Activated T-helper 1 cell treated with Interleukin-2 at 50 U/mL for 16 hours (primary cell): ENCODE measurements around the gene DBNDD2.

Experiments
- DNase-seq: peaks from one replicate; pipeline ENCODE4 v3.0.0-alpha.2; 2020; ENCODE audit warnings: low read depth

Gene DBNDD2

DNA sequence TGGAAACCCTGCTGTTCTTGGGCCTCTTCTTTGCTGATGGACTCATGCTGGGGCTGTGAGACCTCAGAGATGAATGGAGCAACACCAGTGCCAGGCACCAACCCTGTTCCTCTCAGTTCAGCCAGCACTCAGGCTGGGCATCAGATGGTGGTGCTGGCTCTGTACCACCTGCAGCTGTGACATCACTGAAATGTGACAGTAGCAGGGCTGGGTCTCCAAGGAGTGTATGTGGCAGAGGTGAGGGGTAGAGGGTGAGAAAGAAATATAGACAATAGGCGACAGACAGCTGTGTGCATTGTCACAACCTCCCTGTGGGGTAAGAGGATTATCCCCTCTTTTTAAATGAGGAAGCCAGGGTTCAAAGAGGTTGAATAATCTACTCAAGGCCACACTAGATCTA, 29.9 kb upstream of the DBNDD2 start, which contains the start of gene TP53TG5:
Gene TP53TG5, minus strand, starts transcription at position 135 of the 400 bp plus-strand sequence. Its CDS starts 89 bp downstream, at position 46.
- DNase-seq: no peak

DNA sequence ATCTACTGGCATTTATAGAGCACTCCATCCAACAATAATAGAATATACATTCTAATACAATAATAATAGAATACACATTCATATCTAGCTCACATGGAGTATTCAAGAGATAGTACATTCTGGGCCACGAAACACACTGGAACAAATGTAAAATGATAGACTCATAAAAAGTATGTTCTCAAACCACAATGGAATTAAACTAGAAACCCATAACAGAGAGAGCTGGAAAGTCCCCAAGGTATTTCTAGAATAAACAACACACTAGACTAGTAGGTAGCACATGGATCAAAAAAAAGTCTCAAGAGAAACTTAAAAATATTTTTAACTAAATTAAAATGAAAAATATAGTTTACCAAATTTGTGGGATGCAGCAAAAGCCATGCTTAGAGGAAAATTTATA, 20.8 kb upstream of the DBNDD2 start:
- DNase-seq: no peak

DNA sequence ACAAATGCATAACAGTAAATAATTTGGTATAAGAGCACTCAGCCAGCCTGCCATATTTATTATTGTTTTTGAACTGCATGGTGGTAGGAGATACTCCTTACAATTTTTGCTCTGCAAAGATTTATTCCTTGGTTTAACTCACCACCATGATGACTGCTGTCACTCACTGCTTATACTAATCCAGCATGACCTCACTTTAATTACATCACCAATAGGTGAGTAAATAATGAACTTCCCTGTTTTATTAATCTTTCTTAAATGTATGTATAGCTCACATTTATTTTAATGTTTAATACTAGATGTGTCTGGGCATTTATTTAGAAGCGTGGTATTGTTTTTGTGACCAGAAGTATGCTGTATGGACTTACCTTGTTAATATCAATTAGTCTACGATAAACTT, 17.2 kb upstream of the DBNDD2 start:
- no peak for DNase-seq

DNA sequence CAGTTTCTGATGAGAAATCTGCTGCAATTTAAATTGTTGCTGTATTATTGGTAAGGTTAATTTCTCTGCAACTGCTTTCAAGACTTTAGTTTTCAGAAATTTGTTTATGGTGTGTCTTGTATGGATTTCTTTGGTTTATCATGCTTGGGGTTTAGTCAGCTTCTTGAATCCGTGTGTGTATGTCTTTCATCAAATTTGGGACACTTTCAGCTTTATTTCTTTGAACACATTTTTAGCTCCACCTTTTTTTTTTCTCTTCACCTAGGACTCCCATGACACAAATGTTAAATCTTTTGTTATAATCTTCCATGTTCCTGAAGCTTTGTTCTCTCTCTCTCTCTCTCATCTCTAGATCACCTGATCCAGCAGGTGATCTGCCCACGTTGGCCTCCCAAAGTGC, 16.5 kb upstream of the DBNDD2 start:
- DNase-seq: no peak

DNA sequence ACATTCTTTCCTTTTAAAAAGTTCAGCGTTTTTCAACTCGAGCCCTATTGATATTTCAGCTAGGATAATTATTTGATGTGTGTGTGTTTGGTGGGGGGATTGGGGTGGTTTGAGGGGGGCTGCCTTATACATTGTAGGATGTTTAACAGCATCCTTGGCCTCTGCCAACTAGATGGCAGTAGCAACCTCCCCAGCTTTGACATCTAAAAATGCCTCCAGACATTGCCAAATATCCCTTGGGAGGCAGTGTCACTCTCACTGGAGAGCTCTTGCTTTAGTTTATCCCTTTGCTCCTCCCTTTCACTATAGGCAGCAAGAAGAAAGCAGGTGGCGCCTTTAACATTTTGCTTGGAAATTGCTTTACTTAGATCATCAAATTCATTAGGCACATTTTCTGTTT, 15.4 kb upstream of the DBNDD2 start:
- DNase-seq: no peak

DNA sequence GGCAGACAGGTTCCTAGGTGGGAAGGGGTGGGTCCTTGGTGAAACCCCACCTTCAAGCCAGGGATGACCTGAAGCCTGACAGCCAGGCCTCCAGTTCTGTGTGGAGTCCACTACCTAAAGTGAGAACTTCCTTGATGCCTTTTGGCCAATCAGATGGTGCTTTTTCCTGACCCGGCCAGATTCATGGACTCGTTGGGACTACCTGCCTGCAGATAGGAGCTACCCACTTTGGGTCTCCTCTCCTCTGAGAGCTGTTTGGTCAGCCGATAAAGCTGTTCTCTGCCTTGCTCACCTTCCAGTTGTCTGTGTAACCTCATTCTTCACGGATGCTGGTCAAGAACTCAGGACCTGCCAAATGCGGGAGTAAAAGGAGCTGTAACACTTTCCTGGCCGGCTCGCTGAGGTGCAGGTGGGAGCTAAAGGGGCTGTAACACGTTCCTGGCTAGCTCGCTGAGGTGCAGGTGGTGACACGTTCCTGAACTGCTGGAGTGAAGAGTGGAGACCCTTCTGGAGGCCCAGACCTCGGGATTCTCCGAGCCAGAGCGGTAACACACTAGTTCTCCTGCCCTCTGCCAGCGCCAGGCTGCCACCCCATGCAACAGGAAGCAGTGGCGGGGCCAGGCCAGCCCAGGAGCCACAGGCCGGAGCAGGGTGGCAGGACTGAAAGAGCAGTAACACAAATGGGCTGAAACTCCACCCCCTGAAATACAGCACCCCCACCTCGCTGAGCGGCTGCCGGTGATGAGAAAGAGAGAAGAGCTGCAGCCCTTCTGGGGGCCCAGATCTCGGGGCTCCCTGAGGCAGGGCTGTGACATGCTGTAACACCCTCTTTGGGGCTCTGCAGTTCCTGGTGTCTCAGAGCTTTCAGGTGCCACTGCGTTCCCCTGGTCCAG, 13.6 kb upstream of the DBNDD2 start:
- DNase-seq: no peak

DNA sequence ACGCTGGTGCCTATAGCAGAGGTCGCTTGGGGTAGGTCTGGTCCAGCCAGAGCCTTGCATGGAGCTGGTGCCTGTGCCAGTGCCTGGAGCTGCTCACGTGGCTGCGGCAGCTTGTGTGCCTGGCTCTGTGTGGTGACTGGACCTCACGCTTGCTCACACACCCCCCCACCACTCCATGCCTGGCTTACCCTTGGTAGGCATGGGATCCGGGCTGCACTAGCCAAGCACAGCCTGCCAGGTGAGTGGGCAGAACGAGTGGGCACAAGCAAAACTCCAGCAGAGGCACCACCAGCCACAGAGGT, 13.0 kb upstream of the DBNDD2 start:
- no peak for DNase-seq

DNA sequence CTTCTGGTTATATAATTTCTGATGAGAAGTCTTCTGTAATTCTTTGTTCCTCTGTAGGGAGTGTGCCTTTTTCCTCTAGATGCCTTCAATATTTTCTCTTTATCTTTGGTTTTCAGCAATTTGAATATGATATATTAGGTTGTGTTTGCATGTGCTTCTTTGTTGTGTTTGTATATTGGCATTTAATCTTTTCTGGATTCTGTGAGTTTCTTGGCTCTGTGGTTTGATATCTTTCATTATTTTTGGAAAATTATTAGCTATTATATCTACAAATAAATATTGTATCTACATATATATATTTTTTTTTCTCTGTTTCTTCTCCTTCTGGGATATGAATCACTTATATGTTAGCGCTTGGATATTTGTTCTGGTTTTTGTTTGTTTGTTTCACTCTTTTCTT, 9.1 kb upstream of the DBNDD2 start:
- DNase-seq: no peak

DNA sequence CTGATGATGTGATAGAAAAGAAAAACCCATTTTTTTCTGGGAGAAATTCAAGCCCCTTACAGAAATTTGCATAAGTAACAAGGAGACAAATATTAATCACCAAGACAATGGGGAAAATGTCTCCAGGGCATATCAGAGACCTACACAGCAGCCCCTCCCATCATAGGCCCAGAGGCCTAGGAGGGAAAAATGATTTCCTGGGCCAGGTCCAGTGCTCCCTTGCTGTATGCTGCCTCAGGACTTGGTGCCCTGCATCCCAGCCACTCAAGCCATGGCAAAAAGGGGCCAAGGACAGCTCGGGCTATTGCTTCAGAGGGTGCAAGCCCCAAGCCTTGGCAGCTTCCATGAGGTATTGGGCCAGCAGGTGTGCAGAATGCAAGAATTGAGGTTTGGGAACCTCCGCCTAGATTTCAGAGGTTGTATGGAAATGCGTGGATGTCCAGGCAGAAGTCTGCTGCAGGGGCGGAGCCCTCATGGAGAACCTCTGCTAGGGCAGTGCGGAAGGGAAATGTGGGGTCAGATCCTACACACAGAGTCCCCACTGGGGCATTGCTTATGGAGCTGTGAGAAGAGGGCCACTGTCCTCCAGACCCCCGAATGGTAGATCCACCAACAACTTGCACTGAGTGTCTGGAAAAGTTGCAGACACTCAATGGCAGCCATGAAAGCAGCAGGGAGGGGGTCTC, 7.6 kb upstream of the DBNDD2 start:
- DNase-seq: no peak

DNA sequence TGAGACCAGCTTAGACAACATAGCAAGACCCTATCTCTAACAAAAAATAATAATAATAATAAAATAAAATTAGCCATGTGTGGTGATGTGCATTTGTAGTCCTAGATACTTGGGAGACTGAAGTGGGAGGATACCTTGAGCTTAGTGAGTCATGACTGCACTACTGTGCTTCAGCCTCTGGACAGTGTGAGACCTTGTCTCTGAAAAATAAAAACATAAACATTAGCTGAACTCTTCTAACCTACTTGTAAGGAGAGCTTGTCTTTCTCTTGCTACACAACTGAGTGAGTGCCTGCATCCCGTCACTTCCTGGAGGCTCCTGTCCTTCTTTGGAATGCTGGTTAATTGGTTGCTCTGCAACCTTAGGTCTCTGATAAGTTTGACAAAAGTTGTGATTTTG, 5.1 kb upstream of the DBNDD2 start:
- DNase-seq: no peak

DNA sequence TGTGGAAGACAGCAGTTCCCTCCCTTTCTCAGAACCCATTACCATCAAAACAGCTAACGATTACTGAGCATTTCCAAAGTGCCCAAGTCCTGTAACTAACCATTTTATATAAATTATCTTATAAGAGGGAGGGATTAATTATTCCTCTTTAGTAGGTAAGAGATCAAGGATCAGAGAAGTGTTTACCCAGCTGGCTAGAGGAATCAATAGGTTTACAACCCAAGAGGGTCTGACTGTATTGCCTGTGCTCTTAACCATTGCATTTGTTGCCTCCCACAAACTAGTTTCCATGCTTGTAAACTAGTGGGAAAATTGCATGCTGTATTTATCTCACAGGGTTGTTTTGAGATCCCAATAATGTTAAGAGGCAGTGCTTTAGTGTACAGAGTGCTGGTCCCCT, 3.7 kb upstream of the DBNDD2 start:
- no peak for DNase-seq

DNA sequence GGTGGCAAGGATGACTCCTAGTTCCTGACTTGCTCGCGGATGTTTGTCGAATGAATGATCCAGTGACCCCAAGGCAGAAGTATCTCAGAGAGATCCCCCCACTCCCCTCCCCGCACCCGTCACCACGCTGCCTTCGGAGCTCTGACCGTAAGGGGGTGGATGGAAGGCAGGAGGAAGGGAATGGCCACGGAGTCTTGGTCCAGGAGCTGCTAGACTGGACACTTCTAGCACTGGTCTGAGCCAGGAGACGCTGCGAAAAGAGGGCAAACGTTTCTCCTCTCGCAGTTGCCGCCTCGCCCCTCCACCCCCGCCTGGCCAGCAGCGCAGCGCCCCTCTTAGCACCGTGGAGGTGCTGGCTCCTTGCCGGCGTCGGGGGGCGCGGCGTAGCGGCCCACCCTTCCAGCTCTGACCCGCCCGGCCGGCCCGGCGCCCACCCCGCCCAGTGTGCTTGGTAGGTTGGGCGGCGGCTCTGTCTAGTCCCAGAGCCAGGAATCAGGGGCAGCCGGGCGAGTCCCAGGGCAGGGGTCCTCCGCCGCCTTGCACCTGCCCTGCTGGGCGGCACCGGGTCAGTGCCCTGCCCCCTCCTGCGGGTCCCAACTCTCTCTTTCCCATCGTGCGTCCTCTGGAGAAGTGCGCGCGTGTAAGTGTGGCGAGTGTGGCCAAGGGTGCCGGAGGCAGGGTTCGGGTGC, 2.4 kb upstream of the DBNDD2 start:
- DNase-seq: no peak

DNA sequence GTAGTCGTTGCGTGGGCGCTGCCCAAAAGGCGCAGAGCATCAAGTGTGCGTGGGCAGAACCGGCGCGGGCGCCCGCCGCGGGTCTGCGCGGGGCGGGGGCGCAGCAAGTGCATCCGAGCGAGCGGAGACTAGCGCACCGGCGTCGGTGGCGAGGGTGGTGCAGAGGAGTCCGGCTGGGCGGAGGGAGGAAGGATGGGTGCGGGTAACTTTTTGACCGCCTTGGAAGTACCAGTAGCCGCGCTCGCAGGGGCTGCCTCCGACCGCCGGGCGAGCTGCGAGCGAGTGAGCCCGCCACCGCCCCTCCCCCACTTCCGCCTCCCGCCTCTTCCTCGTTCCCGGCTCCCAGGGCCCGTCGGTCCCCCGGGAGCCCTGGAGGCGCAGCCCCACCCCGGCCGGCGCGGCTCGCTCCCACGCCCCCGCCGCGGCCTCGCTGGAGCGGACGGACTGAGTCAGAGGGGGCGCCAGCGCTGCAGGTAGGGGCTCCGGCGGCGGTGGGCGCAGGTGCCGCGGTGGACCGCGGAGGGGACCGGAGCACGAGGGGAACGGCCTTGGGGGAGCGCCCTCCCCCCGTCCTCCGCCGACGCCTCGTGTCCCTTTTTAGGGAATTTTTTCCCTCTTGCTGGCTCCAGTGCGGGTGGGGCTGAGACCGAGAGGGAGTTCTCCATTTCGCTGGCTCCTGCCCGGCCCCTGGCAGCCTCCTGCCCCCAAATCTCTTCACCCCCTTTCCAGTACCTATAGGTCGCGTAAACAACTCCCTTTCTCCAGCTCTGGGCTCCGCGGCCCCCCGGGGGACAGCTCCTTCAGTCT, 1.6 kb upstream of the DBNDD2 start:
- peak; percentile 36 for DNase-seq

DNA sequence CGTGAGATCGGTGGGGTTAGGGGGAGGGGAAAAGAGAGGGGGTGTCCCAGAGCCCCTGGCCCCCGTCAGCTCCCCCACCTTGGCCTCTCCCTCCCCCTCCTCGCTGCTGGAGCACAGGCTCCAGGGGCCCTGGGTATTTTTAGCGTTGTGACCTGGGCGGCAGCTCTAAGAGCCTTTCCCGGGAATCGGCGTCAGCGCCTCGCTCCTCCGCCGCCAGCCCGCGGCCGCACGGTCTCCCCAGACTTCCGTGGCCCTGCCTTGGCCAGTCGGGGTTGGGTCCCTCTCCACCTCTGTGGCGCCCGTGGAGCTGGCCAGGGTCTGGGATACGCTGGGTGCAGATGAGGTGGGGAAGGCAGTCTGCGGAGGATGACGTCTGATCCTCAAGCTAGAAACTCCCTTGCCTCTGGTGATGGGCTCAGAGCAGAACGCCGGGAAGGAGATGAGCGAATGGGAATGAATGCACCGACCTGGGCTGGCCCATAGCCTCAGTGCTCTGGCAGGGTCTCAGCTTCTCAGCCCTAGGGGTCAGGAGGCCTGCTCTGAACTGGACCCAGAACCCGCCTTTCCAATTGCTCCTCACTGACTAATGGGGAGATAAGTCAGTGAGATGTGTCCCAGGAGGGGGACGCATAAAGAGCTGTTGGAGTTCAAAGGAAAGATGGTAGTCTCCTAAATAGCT, 883 bp upstream of the DBNDD2 start:
- no peak for DNase-seq

DNA sequence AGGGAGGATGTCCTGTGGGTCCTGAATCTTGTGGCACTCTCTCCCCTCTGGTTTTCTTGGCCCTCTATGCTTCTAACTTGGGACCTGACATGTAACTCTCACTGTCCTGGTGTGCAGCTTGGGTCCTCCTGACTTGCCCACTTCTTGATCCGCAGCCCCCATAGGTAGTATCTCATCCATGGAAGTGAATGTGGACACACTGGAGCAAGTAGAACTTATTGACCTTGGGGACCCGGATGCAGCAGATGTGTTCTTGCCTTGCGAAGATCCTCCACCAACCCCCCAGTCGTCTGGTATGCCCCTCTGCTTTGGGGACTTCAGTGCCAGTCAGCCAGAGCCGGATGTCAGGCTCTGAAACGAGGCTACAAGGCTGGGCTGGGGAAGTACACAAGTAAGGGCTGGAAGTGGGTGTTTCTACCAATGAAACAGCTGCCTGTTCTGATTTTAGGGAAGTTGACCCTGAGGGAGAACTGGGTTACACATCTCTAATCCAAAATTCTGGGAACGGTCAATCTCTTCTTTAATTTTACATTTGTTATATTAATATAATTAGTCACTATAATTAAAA, 641 bp downstream of the DBNDD2 start:
- no peak for DNase-seq

DNA sequence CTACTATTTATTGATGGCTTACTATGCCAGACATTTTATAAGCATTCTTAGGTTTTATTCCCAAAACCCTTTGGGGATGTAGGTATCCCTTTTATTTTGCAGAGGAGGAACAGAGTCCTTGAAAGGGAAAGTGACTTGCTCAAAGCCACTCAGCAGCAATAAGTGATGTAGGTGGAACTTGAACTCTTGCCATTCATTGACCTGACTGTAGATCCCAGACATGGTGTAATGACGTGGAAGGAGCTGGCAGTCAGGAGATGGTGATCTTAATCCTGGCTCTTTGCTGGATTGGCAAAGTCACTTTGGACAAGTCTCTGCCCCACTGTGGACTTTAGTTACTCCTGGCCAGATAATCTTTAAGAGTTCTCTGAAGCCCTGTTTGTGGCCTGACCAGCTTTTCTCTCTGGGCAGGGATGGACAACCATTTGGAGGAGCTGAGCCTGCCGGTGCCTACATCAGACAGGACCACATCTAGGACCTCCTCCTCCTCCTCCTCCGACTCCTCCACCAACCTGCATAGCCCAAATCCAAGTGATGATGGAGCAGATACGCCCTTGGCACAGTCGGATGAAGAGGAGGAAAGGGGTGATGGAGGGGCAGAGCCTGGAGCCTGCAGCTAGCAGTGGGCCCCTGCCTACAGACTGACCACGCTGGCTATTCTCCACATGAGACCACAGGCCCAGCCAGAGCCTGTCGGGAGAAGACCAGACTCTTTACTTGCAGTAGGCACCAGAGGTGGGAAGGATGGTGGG, 1.6 kb downstream of the DBNDD2 start:
- no peak for DNase-seq

DNA sequence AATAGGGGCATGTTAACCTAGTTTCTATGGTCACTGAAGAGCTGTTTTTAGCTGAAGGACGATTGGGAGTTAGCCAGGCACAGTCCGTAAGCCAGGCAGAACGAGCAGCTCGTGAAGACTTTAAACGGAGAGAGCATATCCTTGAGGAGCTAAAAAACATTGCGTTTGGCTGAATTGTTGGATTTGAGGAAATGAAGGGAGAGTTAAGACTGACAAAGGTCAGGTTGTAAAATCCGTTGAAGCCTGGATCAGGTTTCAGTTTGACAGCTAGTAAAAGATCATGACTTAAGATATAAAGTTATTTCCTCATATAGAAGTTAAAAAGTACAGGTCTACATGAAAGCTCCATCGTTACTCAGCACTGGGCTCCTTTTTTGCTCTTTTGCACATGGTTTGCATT, 2.8 kb downstream of the DBNDD2 start:
- no peak for DNase-seq

DNA sequence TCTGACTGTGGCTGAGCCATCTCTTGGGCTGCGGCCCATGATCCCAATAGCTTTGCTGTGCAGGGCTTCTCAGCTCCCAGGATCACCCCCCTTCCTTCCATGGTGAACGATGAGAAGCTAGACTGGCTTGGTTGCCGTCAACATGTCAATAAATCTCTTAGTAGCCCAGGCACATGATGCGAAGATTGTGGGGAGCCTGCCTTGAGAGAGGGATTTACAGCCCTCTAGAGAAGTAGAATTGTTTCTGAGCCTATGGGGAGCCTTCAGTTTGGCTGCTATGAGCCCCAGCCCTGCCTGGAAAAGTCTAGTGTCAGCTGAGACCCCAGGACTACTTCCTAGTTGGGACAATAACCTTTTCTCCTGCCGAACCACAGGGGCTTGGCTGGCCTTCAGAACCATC, 4.6 kb downstream of the DBNDD2 start:
- DNase-seq: no peak

DNA sequence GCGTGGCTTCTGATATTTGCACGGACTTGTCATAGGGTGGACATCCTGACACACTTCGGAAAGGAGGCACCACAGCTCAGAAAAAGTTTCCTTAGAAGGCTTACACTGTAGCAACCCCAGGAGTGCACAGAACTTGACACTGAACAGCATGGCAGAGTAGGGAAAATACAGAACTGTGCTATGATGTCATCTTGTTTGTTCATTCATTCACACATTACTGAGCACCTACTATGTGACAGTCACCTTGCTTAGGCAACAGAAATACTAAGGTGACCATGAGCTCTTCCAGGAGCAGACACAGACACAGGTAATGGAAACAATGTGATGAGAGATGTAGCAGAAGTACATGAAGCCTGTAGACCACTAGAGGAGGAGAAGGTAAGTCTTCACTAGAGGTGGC, 5.4 kb downstream of the DBNDD2 start:
- DNase-seq: no peak

DNA sequence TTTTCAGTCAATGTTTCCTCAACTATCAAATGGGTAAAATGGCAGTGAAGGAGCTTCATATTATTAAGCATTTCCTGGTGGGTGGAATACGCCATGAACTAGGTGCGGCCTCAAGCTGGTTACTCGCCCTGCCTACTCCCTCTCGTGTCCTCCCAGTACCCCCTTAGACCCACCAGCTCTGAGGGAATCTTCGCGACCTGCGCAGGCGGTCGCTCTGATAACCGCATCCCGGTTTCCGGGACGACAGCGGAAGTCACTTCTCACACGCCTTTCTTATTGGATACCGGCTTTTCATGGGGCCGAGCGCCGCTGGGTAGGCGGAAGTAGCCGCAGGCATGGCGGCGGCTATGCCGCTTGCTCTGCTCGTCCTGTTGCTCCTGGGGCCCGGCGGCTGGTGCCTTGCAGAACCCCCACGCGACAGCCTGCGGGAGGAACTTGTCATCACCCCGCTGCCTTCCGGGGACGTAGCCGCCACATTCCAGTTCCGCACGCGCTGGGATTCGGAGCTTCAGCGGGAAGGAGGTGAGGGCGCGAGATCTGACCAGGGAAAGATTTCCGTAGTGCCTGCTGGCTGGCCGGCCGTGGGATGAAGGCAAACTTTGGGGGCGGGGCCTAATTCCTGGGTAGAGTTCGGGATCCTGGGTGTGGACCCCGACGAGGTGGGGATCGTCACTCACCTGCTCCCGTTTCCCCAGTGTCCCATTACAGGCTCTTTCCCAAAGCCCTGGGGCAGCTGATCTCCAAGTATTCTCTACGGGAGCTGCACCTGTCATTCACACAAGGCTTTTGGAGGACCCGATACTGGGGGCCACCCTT, 7.9 kb downstream of the DBNDD2 start, which contains the start of gene PIGT:
Gene PIGT, plus strand, starts transcription at position 320 of the 816 bp plus-strand sequence. Its CDS starts 16 bp downstream, at position 336.
- DNase-seq: peak; percentile 84
